Body of pancreas (tissue), 4 donors: ENCODE measurements around the gene C1QTNF5. TPM values are rescaled to one million over a fixed set of nuclear protein-coding genes. Genes with fewer than 3 reads are reported as not detected.

Experiments
- ATAC-seq: fragments of 150-250 bp; one replicate; pipeline ENCODE4 v1.9.1; 2016
- DNase-seq, 4 donors: peaks; one replicate each; pipeline ENCODE4 v3.0.0-alpha.2; 2019
- H3K27ac ChIP-seq, 4 donors: fragments of 200-600 bp; sonication (generic); 1 replicate in 3 of 4; 2 replicates in 1 of 4; pipeline versions ENCODE4 v1.5.1 to v1.6.1; 2016 to 2019; ENCODE audit warnings: mild to moderate bottlenecking in 1 of 4, mixed read lengths in 1 of 4, moderate library complexity in 1 of 4
- H3K27me3 ChIP-seq, 2 donors: fragments of 200-600 bp; sonication (generic); one replicate each; pipeline ENCODE4 v1.6.0; 2016; ENCODE audit warnings: mild to moderate bottlenecking in 1 of 2
- H3K36me3 ChIP-seq, 2 donors: fragments of 200-600 bp; sonication (generic); replicated peaks in 1 of 2; 2 replicates each; pipeline ENCODE4 v1.5.1; 2016; ENCODE audit warnings: low read depth in 2 of 2; ENCODE audit not compliant: insufficient read depth in 1 of 2
- H3K4me1 ChIP-seq: fragments of 200-600 bp; sonication (generic); one replicate; pipeline ENCODE4 v1.6.0; 2016
- H3K4me3 ChIP-seq, 2 donors: fragments of 200-600 bp; sonication (generic); 1 replicate in 1 of 2; 2 replicates in 1 of 2; pipeline ENCODE4 v1.5.1; 2016 to 2019
- H3K9me3 ChIP-seq, 3 donors: fragments of 200-600 bp; sonication (generic); 1 replicate in 2 of 3; 2 replicates in 1 of 3; pipeline ENCODE4 v1.5.1; 2016
- POLR2A ChIP-seq, 3 donors: fragments of 450-650 bp; IDR thresholded peaks; one replicate each; pipeline ENCODE4 v1.6.1; 2016; ENCODE audit warnings: antibody characterized with exemption in 3 of 3, mild to moderate bottlenecking in 2 of 3
- WGBS, 2 donors: methylation state at CpG; one replicate each; pipeline ENCODE4 v1.1.5; 2017; 5-methylcytosine and 5-hydroxymethylcytosine counted together
- intact Hi-C: fragments of 100-400 bp; cut with DNase I; formaldehyde crosslinking; loops from one replicate; pipeline ENCODE4 v1.15.1; 2023
- total RNA-seq, 2 donors: library from RNA; depleted of rRNA; stranded (reverse); fragments of >200 nt; gene quantifications; one replicate each; pipeline ENCODE4 v1.1.0, GENCODE V29; 2016
- TF ChIP-seq, protein P1 (sequence below), 7 experiments: fragments of 450-650 bp in 4 of 7; fragments of 200-600 bp in 3 of 7; sonication (generic) in 3 of 7; IDR thresholded peaks; one replicate each; pipeline ENCODE4 v1.5.1; 2016 to 2019; ENCODE audit warnings: antibody characterized with exemption in 7 of 7

C1QTNF5 gene
- total RNA-seq, 2 donors from 2014 or later = 28.8 to 54.1 TPM

DNA sequence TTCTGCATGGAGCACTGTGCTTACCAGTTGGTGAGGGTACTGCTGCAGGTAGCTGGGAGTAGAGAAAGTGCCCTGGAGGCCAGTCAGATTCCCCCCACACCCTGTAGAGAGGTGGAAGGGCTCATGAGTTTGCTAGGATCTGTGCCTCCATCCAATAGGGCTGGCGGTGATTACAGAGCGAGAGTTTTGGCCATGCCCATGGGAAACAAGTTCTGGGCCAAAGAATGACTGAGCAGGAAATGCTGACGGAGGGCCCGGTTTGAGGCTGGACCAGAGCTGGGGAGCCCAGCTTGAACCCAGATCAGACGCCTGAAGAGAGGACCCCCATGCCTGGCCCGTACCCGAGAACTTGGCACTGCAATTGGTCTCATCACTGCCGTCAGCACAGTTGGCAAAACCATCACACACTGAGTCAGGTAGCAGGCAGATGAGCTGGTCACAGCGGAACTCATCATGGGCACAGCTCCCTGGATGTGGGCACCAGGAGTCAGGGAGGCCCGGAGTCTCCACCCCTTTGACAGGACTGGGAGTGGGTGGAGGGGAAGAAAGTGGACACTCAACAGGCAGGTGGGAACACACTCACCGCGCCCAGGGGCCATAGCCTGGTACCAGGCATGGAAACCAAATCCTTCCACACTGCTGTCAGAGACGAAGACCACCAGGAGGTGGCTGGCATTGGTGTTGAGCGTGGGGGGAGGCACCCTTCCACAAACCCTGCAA lies 3.8 kb upstream of the C1QTNF5 start:
- Histone ChIP-seq H3K4me3 (no peak overlapping the region), H3K27me3 (no peaks in the 10 kb centered on the region), H3K9me3 (no peaks in the 10 kb centered on the region), H3K27ac (no peak overlapping the region), H3K4me1 (peaks cover 24% of the 10 kb centered on the region), H3K36me3 (no peaks in the 10 kb centered on the region)
- DNase-seq = no peak
- intact Hi-C loops = no loop called here
- WGBS, 2 donors = 71 to 76% methylated on average over 8 to 12 of the region's 14 CpGs
- no peak for TF ChIP-seq POLR2A (IDR thresholded peaks at IDR 0.05)
- TF ChIP-seq, protein P1, sequence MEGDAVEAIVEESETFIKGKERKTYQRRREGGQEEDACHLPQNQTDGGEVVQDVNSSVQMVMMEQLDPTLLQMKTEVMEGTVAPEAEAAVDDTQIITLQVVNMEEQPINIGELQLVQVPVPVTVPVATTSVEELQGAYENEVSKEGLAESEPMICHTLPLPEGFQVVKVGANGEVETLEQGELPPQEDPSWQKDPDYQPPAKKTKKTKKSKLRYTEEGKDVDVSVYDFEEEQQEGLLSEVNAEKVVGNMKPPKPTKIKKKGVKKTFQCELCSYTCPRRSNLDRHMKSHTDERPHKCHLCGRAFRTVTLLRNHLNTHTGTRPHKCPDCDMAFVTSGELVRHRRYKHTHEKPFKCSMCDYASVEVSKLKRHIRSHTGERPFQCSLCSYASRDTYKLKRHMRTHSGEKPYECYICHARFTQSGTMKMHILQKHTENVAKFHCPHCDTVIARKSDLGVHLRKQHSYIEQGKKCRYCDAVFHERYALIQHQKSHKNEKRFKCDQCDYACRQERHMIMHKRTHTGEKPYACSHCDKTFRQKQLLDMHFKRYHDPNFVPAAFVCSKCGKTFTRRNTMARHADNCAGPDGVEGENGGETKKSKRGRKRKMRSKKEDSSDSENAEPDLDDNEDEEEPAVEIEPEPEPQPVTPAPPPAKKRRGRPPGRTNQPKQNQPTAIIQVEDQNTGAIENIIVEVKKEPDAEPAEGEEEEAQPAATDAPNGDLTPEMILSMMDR (IDR thresholded peaks at IDR 0.05) = no peak
- ATAC-seq = no peak

DNA sequence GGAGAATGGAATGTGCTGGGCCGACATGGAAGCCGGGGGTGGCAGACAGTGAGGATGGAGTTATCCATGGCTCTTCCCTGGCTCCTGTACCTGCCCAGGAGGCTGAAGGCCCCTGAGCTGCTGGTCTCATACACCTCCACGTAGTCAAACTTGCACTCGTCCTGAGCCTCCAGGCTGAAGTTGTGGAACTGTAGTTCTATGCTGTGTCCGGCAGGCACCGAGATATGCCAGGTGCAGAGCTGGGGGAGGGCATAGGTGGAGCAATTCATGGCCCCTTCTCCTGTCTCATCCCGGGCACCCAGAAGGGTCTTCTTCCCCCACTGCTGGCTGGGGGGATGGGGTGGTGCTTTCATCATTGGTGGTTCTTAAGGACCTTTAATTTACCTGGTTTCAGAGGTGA lies 3.0 kb upstream of the C1QTNF5 start:
- intact Hi-C loops = no loop called here
- no peak overlapping the region for H3K27ac ChIP-seq
- ATAC-seq = no peak
- TF ChIP-seq POLR2A (IDR thresholded peaks at IDR 0.05) = no peak
- TF ChIP-seq, protein P1 (IDR thresholded peaks at IDR 0.05) = no peak
- no peak for DNase-seq
- 76 to 86% methylated on average over 7 of the region's 7 CpGs for WGBS, 2 donors
- no peaks in the 10 kb centered on the region for H3K9me3 ChIP-seq
- H3K36me3 ChIP-seq = no peaks in the 10 kb centered on the region
- peaks cover 31% of the 10 kb centered on the region for H3K4me1 ChIP-seq
- no peaks in the 10 kb centered on the region for H3K27me3 ChIP-seq
- H3K4me3 ChIP-seq = no peak overlapping the region

DNA sequence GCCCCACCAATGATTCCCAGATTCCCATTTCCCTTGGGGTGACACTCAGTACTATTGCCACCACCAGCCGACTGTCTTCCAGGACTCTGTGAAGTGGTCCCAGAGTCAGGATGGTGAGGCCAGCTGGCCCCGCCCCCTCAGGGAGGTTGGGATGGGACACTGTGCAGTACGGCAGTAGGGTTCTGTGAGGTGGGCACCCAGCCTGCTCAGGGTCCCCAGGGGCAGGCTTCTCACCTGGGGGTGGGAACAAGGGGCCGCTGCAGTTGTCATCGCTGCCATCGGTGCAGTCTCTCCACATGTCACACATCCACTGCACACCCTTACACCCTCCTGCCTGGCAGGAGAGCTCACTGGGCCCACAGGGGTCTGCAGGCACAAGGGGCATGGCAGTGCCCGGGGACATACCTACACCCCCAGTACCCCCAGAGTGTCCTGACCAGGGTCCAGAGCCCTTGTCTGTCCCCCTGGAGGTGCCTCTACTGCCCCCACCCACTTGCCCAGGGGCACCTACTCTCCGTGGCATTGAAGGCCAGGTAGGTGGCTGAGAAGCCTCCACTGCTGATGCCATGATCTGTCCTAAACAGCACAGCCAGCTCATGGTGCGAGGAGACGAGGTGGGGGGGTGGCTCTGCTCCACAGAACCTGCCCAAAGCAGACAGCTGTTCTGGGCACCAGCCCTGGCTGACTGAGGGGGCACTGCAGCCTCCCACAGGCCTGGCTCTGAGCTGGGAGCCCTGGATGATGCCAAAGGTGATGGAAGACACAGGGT lies 1.9 kb upstream of the C1QTNF5 start:
- WGBS, 2 donors = 73 to 79% methylated on average over 3 to 9 of the region's 10 CpGs
- TF ChIP-seq POLR2A (IDR thresholded peaks at IDR 0.05) = no peak
- TF ChIP-seq, protein P1 (IDR thresholded peaks at IDR 0.05) = no peak
- H3K9me3 ChIP-seq = no peaks in the 10 kb centered on the region
- peaks cover 38% of the 10 kb centered on the region for H3K4me1 ChIP-seq
- intact Hi-C loops = no loop called here
- no peaks in the 10 kb centered on the region for H3K36me3 ChIP-seq
- no peak for ATAC-seq
- no peak overlapping the region for H3K4me3 ChIP-seq
- no peaks in the 10 kb centered on the region for H3K27me3 ChIP-seq
- no peak overlapping the region for H3K27ac ChIP-seq
- DNase-seq = no peak

DNA sequence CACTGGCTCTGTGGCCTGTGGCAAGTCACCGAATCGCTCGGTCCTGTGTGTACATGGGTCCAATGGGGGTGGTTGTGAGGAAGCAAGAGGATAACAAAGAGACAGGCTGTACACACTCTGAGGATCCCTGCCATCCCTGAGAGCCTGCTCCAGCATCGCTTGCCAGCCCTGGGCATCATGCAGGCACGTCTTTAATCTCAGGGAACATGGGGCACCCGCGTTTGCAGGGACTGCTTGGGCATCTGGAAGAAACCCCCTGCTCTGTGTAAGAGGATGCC lies 1.3 kb upstream of the C1QTNF5 start:
- intact Hi-C loops = no loop called here
- WGBS, 2 donors = 76% methylated on average over 7 of the region's 7 CpGs; no CpG with 5 or more reads in 1 of the 2 donors
- Histone ChIP-seq H3K27me3 (no peaks in the 10 kb centered on the region), H3K36me3 (no peaks in the 10 kb centered on the region), H3K4me1 (peaks cover 38% of the 10 kb centered on the region), H3K27ac (no peak overlapping the region), H3K9me3 (no peaks in the 10 kb centered on the region), H3K4me3 (no peak overlapping the region)
- TF ChIP-seq, protein P1 (IDR thresholded peaks at IDR 0.05) = no peak
- TF ChIP-seq POLR2A (IDR thresholded peaks at IDR 0.05) = no peak
- ATAC-seq (no peak), DNase-seq (no peak)
